Stimulated activated CD4-positive, alpha-beta T cell treated with anti-CD3 and anti-CD28 coated beads, Interleukin-4, amount 100 ng/mL, for 48 hours (primary cell): Measurements from ENCODE around the gene SHROOM4.

ENCODE experiments used
- DNase-seq, 2 donors: peaks; one replicate each; pipeline ENCODE4 v3.0.0-alpha.2; 2020; ENCODE audit warnings: low read depth in 2 of 2

SHROOM4 gene

DNA sequence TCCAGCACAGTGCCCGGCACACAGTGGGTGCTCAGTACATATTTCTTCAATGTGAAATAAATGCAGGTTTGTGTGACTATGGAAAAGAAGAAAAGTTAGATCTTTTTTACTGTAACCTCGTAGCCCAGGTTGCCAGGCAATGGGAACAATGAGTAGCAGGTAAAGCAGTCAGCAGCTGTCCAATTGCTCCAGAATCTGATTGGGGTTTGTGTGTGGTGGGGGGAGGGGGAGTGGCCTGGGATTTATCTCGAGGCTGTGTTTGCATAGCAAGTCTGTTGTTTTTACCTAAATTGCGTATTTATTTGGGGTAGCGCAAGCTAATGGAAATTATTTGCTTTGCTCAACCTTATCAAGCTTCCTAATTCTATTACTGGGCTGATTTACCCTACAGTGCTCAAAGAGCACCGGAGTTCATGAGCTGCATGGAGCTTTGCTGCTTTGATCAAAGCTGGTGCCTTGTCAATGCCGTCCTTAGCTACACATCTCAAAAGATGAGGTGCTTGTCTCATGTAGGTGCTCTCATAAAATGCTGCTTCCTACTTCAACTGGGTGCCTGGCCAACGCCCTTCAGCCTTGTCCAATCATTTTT, 198.3 kb downstream of the SHROOM4 start:
- DNase-seq = no peak

DNA sequence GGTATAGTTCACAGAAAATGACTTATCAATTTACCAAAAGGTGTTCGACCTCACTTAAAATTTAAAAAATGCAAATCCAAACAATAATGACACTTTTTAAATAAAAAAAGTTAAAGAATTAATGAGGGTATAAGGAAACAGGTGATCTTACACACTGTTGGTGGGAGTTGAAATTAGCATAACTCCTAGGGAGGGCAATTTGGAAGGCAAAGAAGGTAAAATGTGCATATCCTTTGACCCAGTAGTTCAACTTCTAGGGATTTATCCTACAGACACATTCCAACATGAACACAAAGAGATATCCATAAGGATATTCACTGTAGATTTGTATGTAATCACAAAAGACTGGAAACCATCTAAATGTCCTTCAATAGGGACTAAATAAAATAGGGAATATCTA, 199.5 kb downstream of the SHROOM4 start:
- DNase-seq = no peak

DNA sequence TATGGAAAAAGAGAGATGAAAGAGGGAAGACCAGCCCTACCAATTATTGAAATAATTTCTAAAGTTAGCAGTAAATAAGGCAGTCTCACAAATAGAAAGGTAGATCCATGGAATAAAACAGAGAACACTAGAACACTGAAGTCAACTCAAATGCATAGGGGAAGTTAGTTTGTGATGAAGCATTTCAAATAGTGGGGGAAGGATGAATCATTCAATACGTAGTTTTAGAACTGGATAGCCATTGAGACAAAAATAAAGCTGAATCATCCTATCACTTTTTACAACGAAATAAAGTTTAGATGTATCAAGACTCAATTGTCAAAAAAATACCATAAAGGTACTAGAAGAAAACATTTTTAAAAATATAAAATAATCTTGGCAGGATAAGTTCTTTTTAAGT, 200.1 kb downstream of the SHROOM4 start:
- DNase-seq = no peak

DNA sequence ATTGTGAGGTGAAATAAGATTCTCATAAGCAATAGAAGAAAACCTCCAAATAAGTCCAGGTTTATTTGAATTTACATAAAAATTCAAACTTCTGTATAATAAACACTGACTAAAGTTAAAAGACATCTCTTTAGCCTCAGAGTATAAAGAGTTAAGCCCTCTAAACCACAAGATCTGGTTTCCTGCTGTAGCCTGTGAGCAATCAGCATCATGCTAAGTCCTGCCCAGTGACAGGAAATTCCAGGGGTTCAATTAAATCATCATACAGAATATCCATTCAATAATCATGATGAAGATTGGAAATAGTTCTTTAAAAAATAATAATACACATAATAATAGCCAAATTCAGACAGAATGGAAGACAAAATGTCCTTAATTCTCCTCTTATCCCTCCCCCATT, 204.2 kb downstream of the SHROOM4 start:
- no peak for DNase-seq

- no peak for DNase-seq
Measured at GRCh38 chrX:50606300-50606950, 207.6 kb downstream of the SHROOM4 start.

DNA sequence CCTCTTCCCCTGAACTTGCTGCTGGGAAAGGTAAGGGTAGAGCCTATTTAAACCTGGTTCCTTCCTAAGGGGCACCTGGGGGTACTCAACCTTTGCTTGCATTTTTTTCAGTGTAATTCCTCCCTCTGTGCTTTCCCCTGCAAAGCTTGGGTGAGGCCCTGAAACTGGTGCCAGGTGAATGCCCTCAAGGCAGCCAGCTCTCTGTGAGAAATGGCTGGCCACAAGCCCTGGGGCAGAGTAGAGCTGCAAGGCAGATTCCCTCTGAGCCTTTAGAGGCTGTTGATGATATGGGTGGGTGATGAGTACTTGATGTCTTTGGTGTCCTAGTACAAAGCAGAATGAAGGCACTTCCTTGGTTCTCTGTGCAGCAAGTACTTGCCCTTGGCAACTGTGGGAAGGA, 217.9 kb downstream of the SHROOM4 start:
- DNase-seq = no peak

GRCh38 chrX:50594788-50595187, 219.2 kb downstream of the SHROOM4 start:
- DNase-seq = no peak

DNA sequence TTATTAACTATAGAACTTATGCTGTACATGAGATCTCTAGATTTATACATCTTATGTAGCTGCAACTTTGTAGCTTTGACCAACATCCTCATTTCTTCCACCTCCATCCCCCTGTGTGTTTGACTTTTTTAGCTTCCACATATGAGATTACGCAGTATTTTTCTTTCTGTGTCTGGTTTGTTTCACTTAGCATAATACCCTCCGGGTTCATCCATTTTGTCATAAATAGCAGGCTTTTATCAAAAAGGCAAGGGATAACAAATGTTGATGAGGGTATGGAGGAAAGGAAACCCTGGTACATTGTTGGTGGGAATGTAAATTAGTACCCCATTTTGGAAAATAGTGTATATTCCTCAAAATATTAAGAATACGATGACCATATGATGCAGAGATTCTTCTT, 227.0 kb downstream of the SHROOM4 start:
- no peak for DNase-seq

DNA sequence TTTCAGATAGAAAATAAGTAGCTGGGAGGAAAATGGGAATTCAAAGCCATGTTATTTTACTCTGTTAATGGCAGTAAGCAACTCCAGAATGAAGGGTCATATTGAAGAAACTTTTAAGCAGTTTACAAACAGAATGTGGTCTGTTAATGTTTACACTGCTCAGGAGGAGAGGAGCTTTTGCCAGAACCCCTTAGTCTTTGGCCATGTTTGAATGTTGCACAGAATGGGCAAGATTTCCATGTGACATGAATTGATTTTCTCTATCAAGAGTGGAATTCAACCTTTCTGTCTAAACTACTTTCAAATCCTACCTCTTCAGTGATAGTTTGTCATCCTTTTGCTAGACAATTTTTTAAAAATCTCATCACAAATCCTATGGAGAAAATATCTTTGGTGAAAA, 227.6 kb downstream of the SHROOM4 start:
- DNase-seq = no peak

DNA sequence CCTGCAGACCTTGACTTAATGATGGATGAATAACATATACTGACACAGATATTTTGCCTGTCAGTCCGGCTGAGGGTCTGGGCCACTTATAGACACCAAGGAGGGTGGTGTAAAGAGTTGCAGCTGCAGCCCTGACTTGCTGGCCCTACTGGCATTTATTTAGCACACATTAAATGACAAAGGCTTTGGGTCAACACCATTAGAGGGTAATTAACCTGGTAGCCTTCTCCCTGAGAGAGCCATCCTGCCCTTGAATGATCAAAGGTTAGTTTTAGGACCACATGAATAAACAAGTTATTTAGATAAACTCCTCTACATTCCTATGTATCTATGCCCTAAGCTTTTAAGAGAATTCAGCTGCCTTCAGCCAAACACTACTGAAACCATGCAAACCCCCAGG, 232.6 kb downstream of the SHROOM4 start:
- DNase-seq = no peak

GRCh38 chrX:50579955-50580354, 234.0 kb downstream of the SHROOM4 start:
- DNase-seq = peak in 1 of 2 donors; percentile 2

- no peak for DNase-seq
Measured at GRCh38 chrX:50577326-50577725, 236.7 kb downstream of the SHROOM4 start.

GRCh38 chrX:50567636-50568035, 246.4 kb downstream of the SHROOM4 start:
- DNase-seq = no peak

DNA sequence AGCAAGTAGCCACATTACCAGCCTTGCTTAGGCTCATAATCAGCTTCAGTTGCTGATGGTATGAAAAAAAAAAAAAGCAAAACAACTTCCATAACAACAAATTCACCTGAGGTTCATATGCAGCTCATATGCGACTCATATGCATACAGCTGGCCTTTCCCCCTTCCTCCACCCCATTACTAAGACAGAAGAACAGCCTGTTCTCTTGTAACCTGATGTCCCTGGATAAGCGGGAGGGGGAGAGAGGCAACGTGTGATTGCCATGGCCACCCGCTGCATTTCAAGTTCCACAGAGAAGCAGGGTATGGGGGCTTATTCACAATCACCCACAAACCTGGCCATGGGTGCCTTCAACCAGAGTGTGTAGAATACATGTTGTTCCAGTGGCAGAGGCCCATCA, 248.3 kb downstream of the SHROOM4 start:
- DNase-seq = no peak
